ENCODE data around the gene RASD1. TPM values are rescaled to one million over a fixed set of nuclear protein-coding genes. Genes with fewer than 3 reads are reported as not detected.

RASD1 gene
- total RNA-seq, 4 donors from 2014 or later, result 25.5 to 79.9 (median 40.6) TPM

GRCh38 chr17:17510456-17511292 lies 14.5 kb upstream of the RASD1 start:
- no peak for TF ChIP-seq CTCF (IDR thresholded peaks at IDR 0.05)
- no peak for TF ChIP-seq POLR2A (IDR thresholded peaks at IDR 0.05)
- no peak for DNase-seq (ENCODE audit: low spot score in 2 of 2)
- H3K4me3 ChIP-seq (ENCODE audit: low read depth, poor library complexity, severe bottlenecking), result no peak overlapping the region
- 82 to 92% methylated on average over 20 of the region's 20 CpGs for WGBS, 2 donors
- intact Hi-C loops (cut with DNase I; ENCODE audit: low total_unique reads), result loop anchor here (10.0 kb wide), 1 partner anchor 54 kb away; no protein-coding TSS in a partner anchor

- 90 to 91% methylated on average over 21 of the region's 21 CpGs for WGBS, 2 donors
- no peak overlapping the region for H3K4me3 ChIP-seq (ENCODE audit: low read depth, poor library complexity, severe bottlenecking)
- TF ChIP-seq POLR2A (IDR thresholded peaks at IDR 0.05) (no peak), CTCF (IDR thresholded peaks at IDR 0.05) (no peak)
- DNase-seq (ENCODE audit: low spot score in 2 of 2), result no peak
- intact Hi-C loops (cut with DNase I; ENCODE audit: low total_unique reads), result loop anchor here (10.0 kb wide), 3 partner anchors 55 to 155 kb away; no protein-coding TSS in a partner anchor
These were observed 13.6 kb upstream of the RASD1 start for GRCh38 chr17:17509601-17510425.

- intact Hi-C loops (cut with DNase I; ENCODE audit: low total_unique reads), result loop anchor here (10.0 kb wide), 2 partner anchors 116 to 154 kb away; no protein-coding TSS in a partner anchor
- no peak for DNase-seq (ENCODE audit: low spot score in 2 of 2)
- TF ChIP-seq CTCF (IDR thresholded peaks at IDR 0.05), result no peak
- no peak for TF ChIP-seq POLR2A (IDR thresholded peaks at IDR 0.05)
- no peak overlapping the region for H3K4me3 ChIP-seq (ENCODE audit: low read depth, poor library complexity, severe bottlenecking)
- WGBS, 2 donors, result 90 to 93% methylated on average over 30 to 31 of the region's 33 CpGs
These were observed 12.7 kb upstream of the RASD1 start for GRCh38 chr17:17508646-17509591.

- 88 to 92% methylated on average over 11 of the region's 11 CpGs for WGBS, 2 donors
- intact Hi-C loops (cut with DNase I; ENCODE audit: low total_unique reads), result loop anchor here (10.0 kb wide), 2 partner anchors 117 to 153 kb away; no protein-coding TSS in a partner anchor
- no peak overlapping the region for H3K4me3 ChIP-seq (ENCODE audit: low read depth, poor library complexity, severe bottlenecking)
- DNase-seq (ENCODE audit: low spot score in 2 of 2), result no peak
- TF ChIP-seq POLR2A (IDR thresholded peaks at IDR 0.05), result no peak
- no peak for TF ChIP-seq CTCF (IDR thresholded peaks at IDR 0.05)
These were observed 11.9 kb upstream of the RASD1 start for GRCh38 chr17:17508019-17508535.

Data from lower leg skin (tissue), 4 donors.